H1 (cell line): ENCODE results near the gene SRXN1. TPM values are rescaled to one million over a fixed set of nuclear protein-coding genes. Genes with fewer than 3 reads are reported as not detected.

Experiments
- CTCF ChIA-PET: fragments of 300-600 bp; sonication (Branson Sonifier 250); formaldehyde crosslinking; loops from one replicate; lab custom pipeline; 2021; ENCODE audit not compliant: partially characterized antibody; lab: Charles Lee
- POLR2A ChIA-PET: fragments of 300-600 bp; sonication (Branson Sonifier 250); formaldehyde crosslinking; loops from one replicate; lab custom pipeline; 2021; ENCODE audit warnings: inconsistent platforms; ENCODE audit not compliant: partially characterized antibody; lab: Charles Lee
- DNase-seq, 2 experiments: peaks; one replicate each; pipeline versions ENCODE4 v3.0.0 to v3.0.0-alpha.2; 2010 to 2022; ENCODE audit warnings: low spot score in 2 of 2, low read depth in 1 of 2, mixed read lengths in 1 of 2
- FAIRE-seq: peaks from 2 replicates; lab custom pipeline; 2011; peaks lifted over from hg19 to GRCh38; lab: Jason Lieb, UNC
- H2AFZ ChIP-seq: 2 replicates; pipeline ENCODE4 v1.8.1; 2012; ENCODE audit warnings: low read length, inconsistent platforms
- H2AK5ac ChIP-seq: 2 replicates; pipeline ENCODE4 v1.6.1; 2013; ENCODE audit warnings: low read depth, low read length
- H2BK120ac ChIP-seq: replicated peaks from 2 replicates; pipeline ENCODE3; 2013; ENCODE audit warnings: low read depth, low read length, inconsistent platforms
- H2BK12ac ChIP-seq: 2 replicates; pipeline ENCODE4 v1.6.1; 2013; ENCODE audit warnings: low read depth, low read length
- H2BK15ac ChIP-seq: 2 replicates; pipeline ENCODE4 v1.6.1; 2013; ENCODE audit warnings: low read length
- H2BK20ac ChIP-seq: 2 replicates; pipeline ENCODE4 v1.6.1; 2013; ENCODE audit warnings: low read length
- H2BK5ac ChIP-seq: 2 replicates; pipeline ENCODE4 v1.6.1; 2013; ENCODE audit warnings: low read depth, low read length
- H3K14ac ChIP-seq: 2 replicates; pipeline ENCODE4 v1.6.1; 2013; ENCODE audit warnings: inconsistent platforms; ENCODE audit not compliant: insufficient read length
- H3K18ac ChIP-seq: 2 replicates; pipeline ENCODE4 v1.6.1; 2013; ENCODE audit warnings: low read length; ENCODE audit errors: extremely low read depth
- H3K23ac ChIP-seq: 2 replicates; pipeline ENCODE4 v1.6.1; 2013; ENCODE audit warnings: inconsistent platforms; ENCODE audit not compliant: insufficient read length
- H3K23me2 ChIP-seq: 2 replicates; pipeline ENCODE4 v1.6.1; 2013; ENCODE audit warnings: low read depth, low read length
- H3K27ac ChIP-seq: 2 replicates; pipeline ENCODE4 v1.6.1; 2011; ENCODE audit warnings: low read depth, low read length, inconsistent platforms
- H3K27me3 ChIP-seq, 4 experiments: replicated peaks in 1 of 4; 1 replicate in 1 of 4; 2 replicates in 3 of 4; pipeline versions ENCODE4 v1.6.1 to v1.8.1; 2011 to 2013; ENCODE audit warnings: low read length in 3 of 4, mild to moderate bottlenecking in 3 of 4, inconsistent platforms in 2 of 4, mixed read lengths in 2 of 4, moderate library complexity in 1 of 4; ENCODE audit not compliant: control insufficient read depth in 3 of 4, insufficient read depth in 3 of 4; ENCODE audit errors: extremely low read depth in 1 of 4
- H3K36me3 ChIP-seq, 4 experiments: 2 replicates each; pipeline versions ENCODE4 v1.6.1 to v1.8.1; 2011 to 2013; ENCODE audit warnings: mild to moderate bottlenecking in 4 of 4, low read length in 3 of 4, moderate library complexity in 2 of 4, control low read depth in 1 of 4, inconsistent platforms in 1 of 4; ENCODE audit not compliant: insufficient read depth in 4 of 4, control insufficient read depth in 2 of 4
- H3K4ac ChIP-seq: replicated peaks from 2 replicates; pipeline ENCODE3; 2013; ENCODE audit warnings: low read length, low read depth, mixed read lengths, inconsistent platforms; ENCODE audit not compliant: insufficient read length
- H3K4me1 ChIP-seq, 4 experiments: replicated peaks in 1 of 4; 1 replicate in 1 of 4; 2 replicates in 3 of 4; pipeline versions ENCODE4 v1.6.1 to v1.8.1; 2011 to 2013; ENCODE audit warnings: low read length in 3 of 4, inconsistent platforms in 2 of 4, mixed read lengths in 1 of 4; ENCODE audit not compliant: insufficient read depth in 4 of 4, control insufficient read depth in 3 of 4
- H3K4me2 ChIP-seq, 2 experiments: 2 replicates each; pipeline versions ENCODE4 v1.6.1 to v1.8.1; 2011 to 2013; ENCODE audit warnings: low read depth in 2 of 2, low read length in 2 of 2, control low read depth in 1 of 2, inconsistent platforms in 1 of 2, mild to moderate bottlenecking in 1 of 2; ENCODE audit not compliant: insufficient read depth in 1 of 2
- H3K4me3 ChIP-seq, 4 experiments: fragments of 200-600, 300-600 bp in 1 of 4; sonication (generic), shearing (Covaris generic), sonication (Bioruptor Twin) in 1 of 4; 2 replicates each; pipeline versions ENCODE4 v1.5.1 to v1.8.1; 2011 to 2016; ENCODE audit warnings: low read length in 4 of 4, low read depth in 3 of 4, control low read depth in 2 of 4, inconsistent platforms in 2 of 4, mild to moderate bottlenecking in 2 of 4, mixed read lengths in 1 of 4, moderate library complexity in 1 of 4; ENCODE audit not compliant: insufficient read depth in 2 of 4; ENCODE audit errors: extremely low read depth in 1 of 4
- H3K56ac ChIP-seq: replicated peaks from 2 replicates; pipeline ENCODE3; 2013; ENCODE audit warnings: low read depth, mild to moderate bottlenecking, mixed read lengths, low read length, inconsistent platforms; ENCODE audit not compliant: insufficient read length
- H3K79me1 ChIP-seq: 2 replicates; pipeline ENCODE4 v1.6.1; 2013; ENCODE audit warnings: low read depth, low read length, control low read depth
- H3K79me2 ChIP-seq, 2 experiments: 2 replicates each; pipeline versions ENCODE4 v1.6.1 to v1.8.1; 2012 to 2013; ENCODE audit warnings: low read length in 2 of 2, mild to moderate bottlenecking in 2 of 2, inconsistent platforms in 1 of 2; ENCODE audit not compliant: insufficient read depth in 2 of 2, control insufficient read depth in 1 of 2
- H3K9ac ChIP-seq, 4 experiments: replicated peaks in 1 of 4; 1 replicate in 1 of 4; 2 replicates in 3 of 4; pipeline versions ENCODE4 v1.6.1 to v1.8.1; 2011 to 2013; ENCODE audit warnings: low read depth in 3 of 4, low read length in 3 of 4, control low read depth in 2 of 4, mild to moderate bottlenecking in 2 of 4, moderate library complexity in 2 of 4, inconsistent platforms in 1 of 4; ENCODE audit errors: extremely low read depth in 1 of 4
- H3K9me3 ChIP-seq, 2 experiments: 2 replicates each; pipeline versions ENCODE4 v1.6.1 to v1.8.1; 2012 to 2013; ENCODE audit warnings: mild to moderate bottlenecking in 2 of 2, moderate library complexity in 2 of 2, control low read depth in 1 of 2, inconsistent platforms in 1 of 2, low read depth in 1 of 2, low read length in 1 of 2, mixed read lengths in 1 of 2; ENCODE audit not compliant: insufficient read depth in 2 of 2
- H4K20me1 ChIP-seq, 2 experiments: replicated peaks in 1 of 2; 2 replicates each; pipeline versions ENCODE3 to v1.8.1; 2011 to 2013; ENCODE audit warnings: inconsistent platforms in 2 of 2, low read length in 2 of 2, mild to moderate bottlenecking in 1 of 2; ENCODE audit not compliant: insufficient read depth in 2 of 2, control insufficient read depth in 1 of 2
- H4K5ac ChIP-seq: 2 replicates; pipeline ENCODE4 v1.6.1; 2013; ENCODE audit warnings: low read length, low read depth, mixed read lengths, inconsistent platforms; ENCODE audit not compliant: insufficient read length
- H4K8ac ChIP-seq: 2 replicates; pipeline ENCODE4 v1.8.0; 2013; ENCODE audit warnings: mild to moderate bottlenecking, moderate library complexity, low read length, inconsistent platforms; ENCODE audit not compliant: insufficient read depth; ENCODE audit errors: extremely low read depth
- H4K91ac ChIP-seq: replicated peaks from 2 replicates; pipeline ENCODE3; 2013; ENCODE audit warnings: low read length, mixed read lengths, inconsistent platforms; ENCODE audit not compliant: insufficient read length
- BACH1 ChIP-seq: IDR thresholded peaks from 2 replicates; pipeline ENCODE4 v1.6.1; 2012; ENCODE audit warnings: low read length, improper control_type of control experiment
- BRCA1 ChIP-seq: IDR thresholded peaks from 2 replicates; pipeline ENCODE4 v1.6.1; 2012; ENCODE audit warnings: low read depth, low read length, improper control_type of control experiment
- CHD1 ChIP-seq: IDR thresholded peaks from 2 replicates; pipeline ENCODE4 v1.6.1; 2012; ENCODE audit warnings: low read depth, low read length, improper control_type of control experiment
- GABPA ChIP-seq: IDR thresholded peaks from 2 replicates; pipeline ENCODE4 v1.6.1; 2011; ENCODE audit warnings: mild to moderate bottlenecking, low read length, moderate library complexity, borderline replicate concordance; ENCODE audit not compliant: insufficient read depth
- HDAC2 ChIP-seq, 2 experiments: fragments of 300-600 bp in 1 of 2; sonication (generic) in 1 of 2; IDR thresholded peaks; 2 replicates each; pipeline ENCODE4 v1.6.1; 2011 to 2012; ENCODE audit warnings: low read depth in 2 of 2, low read length in 2 of 2, mild to moderate bottlenecking in 2 of 2, moderate library complexity in 2 of 2, borderline replicate concordance in 1 of 2, inconsistent platforms in 1 of 2
- JUN ChIP-seq: IDR thresholded peaks from 2 replicates; pipeline ENCODE4 v1.6.1; 2011; ENCODE audit warnings: low read depth, mild to moderate bottlenecking, improper control_type of control experiment, low read length
- KDM1A ChIP-seq: fragments of 200-600, 300-600 bp; sonication (generic); IDR thresholded peaks from 2 replicates; pipeline ENCODE4 v1.7.1; 2016; ENCODE audit warnings: mild to moderate bottlenecking, low read length, borderline replicate concordance
- NANOG ChIP-seq: IDR thresholded peaks from 2 replicates; pipeline ENCODE4 v1.6.1; 2011; ENCODE audit warnings: low read length, low read depth, mild to moderate bottlenecking, inconsistent platforms; ENCODE audit not compliant: insufficient read depth, poor library complexity, severe bottlenecking
- NRF1 ChIP-seq: IDR thresholded peaks from 2 replicates; pipeline ENCODE4 v1.6.1; 2011; ENCODE audit warnings: mild to moderate bottlenecking, low read depth, low read length, improper control_type of control experiment
- POU5F1 ChIP-seq: IDR thresholded peaks from 2 replicates; pipeline ENCODE4 v1.6.1; 2011; ENCODE audit warnings: low read depth, mild to moderate bottlenecking, low read length, moderate library complexity
- SP2 ChIP-seq: IDR thresholded peaks from 2 replicates; pipeline ENCODE4 v1.6.1; 2012; ENCODE audit warnings: mild to moderate bottlenecking, low read length, inconsistent platforms
- ZNF274 ChIP-seq: IDR thresholded peaks from 2 replicates; pipeline ENCODE4 v1.7.0; 2012; ENCODE audit warnings: low read length, borderline replicate concordance; ENCODE audit errors: extremely low read depth
- WGBS, 2 experiments: shearing (Covaris generic) in 1 of 2; methylation state at CpG; one replicate each; pipeline versions ENCODE4 v1.1.6 to v1.1.7; 2013 to 2015; ENCODE audit warnings: low lambda C conversion rate in 2 of 2, mixed read lengths in 2 of 2, inconsistent platforms in 1 of 2, low coverage in 1 of 2, missing lambda C conversion rate in 1 of 2; ENCODE audit not compliant: insufficient replicate concordance in 2 of 2, insufficient coverage in 1 of 2, insufficient read length in 1 of 2; ENCODE audit errors: extremely low coverage in 1 of 2, missing lambda C conversion rate in 1 of 2; 5-methylcytosine and 5-hydroxymethylcytosine counted together
- polyA plus RNA-seq, 7 experiments: library from polyadenylated mRNA; depleted of rRNA in 3 of 7; stranded (reverse) in 5 of 7; unstranded in 2 of 7; fragments of >200 nt in 5 of 7; fragments of 200-250 nt in 2 of 7; gene quantifications; 1 replicate in 5 of 7; 2 replicates in 1 of 7; 4 replicates in 1 of 7; pipeline versions ENCODE4 v1.2.1 to v1.2.3, GENCODE V29; 2011 to 2013; ENCODE audit warnings: missing spikeins in 2 of 7, mixed read lengths in 2 of 7
- total RNA-seq: library from RNA; stranded (reverse); fragmentation: NEBNext Ultra II Directional; extraction: Animal tissue kit (Norgen Biotek cat#: 25700); gene quantifications from 2 replicates; pipeline ENCODE4 v1.2.1, GENCODE V29; 2021
- TF ChIP-seq, protein P1 (sequence below): IDR thresholded peaks from 2 replicates; pipeline ENCODE4 v1.6.1; 2011; ENCODE audit warnings: low read depth, mild to moderate bottlenecking, low read length; ENCODE audit not compliant: insufficient read depth

The SRXN1 gene
- total and polyA plus RNA-seq, 2 of the 8 experiments (the other 6 are each of a cell fraction or from before 2014, with no cell fraction given) = 12.2 to 15.8 TPM

- no peak overlapping the region; a peak in 1 of 4 replicates for H3K4me2 ChIP-seq
- H3K9me3 ChIP-seq = no peaks in the 10 kb centered on the region
- no peak overlapping the region for H3K18ac ChIP-seq
- no peak for TF ChIP-seq SP2
- no peak for TF ChIP-seq NRF1
- TF ChIP-seq CHD1 = no peak
- TF ChIP-seq KDM1A = no peak
- no peak for TF ChIP-seq HDAC2 (IDR thresholded peaks at IDR 0.05; ENCODE audit: borderline replicate concordance in 1 of 2, low read depth in 2 of 2, low read length in 2 of 2)
- no peak for TF ChIP-seq ZNF274
- no peak for TF ChIP-seq BRCA1
- no peak for TF ChIP-seq POU5F1
- no peak for TF ChIP-seq GABPA
- no peak for TF ChIP-seq JUN
- no peak for TF ChIP-seq NANOG
- no peak for TF ChIP-seq BACH1
- TF ChIP-seq, protein P1, sequence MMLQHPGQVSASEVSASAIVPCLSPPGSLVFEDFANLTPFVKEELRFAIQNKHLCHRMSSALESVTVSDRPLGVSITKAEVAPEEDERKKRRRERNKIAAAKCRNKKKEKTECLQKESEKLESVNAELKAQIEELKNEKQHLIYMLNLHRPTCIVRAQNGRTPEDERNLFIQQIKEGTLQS = no peak
- TF ChIP-seq, all 59 proteins: peak for 0
- no peaks in the 10 kb centered on the region for H3K79me2 ChIP-seq
- WGBS, 2 experiments = 77% methylated on average over 4 of the region's 4 CpGs; no CpG with 5 or more reads in 1 of the 2 experiments
- H3K4me1 ChIP-seq = peaks cover 0 to 12% (median 7%) of the 10 kb centered on the region in 4 experiments; a peak in 4 of 7 replicates
- no peak overlapping the region for H3K27ac ChIP-seq
- H3K14ac ChIP-seq = no peak overlapping the region
- H2BK15ac ChIP-seq = no peak overlapping the region
- no peaks in the 10 kb centered on the region for H3K36me3 ChIP-seq
- no peak overlapping the region for H2BK5ac ChIP-seq
- no peak overlapping the region for H3K9ac ChIP-seq
- no peak overlapping the region for H3K56ac ChIP-seq
- no peak for FAIRE-seq
- no peaks in the 10 kb centered on the region for H4K20me1 ChIP-seq
- ChIA-PET POLR2A (no interaction called here), CTCF (interaction anchor here (0.7 to 14.1 kb wide), 4 partner anchors 11 to 55 kb away, joined by 3 to 116 read pairs (median 6); no protein-coding TSS in a partner anchor)
- no peak overlapping the region for H3K23ac ChIP-seq
- no peak for DNase-seq
- no peak overlapping the region for H2BK12ac ChIP-seq
- H2BK20ac ChIP-seq = no peak overlapping the region
- H4K8ac ChIP-seq = no peak overlapping the region
- no peak overlapping the region for H4K5ac ChIP-seq
- H3K23me2 ChIP-seq = no peaks in the 10 kb centered on the region
- H4K91ac ChIP-seq = no peak overlapping the region
- no peak overlapping the region for H2AK5ac ChIP-seq
- H2AFZ ChIP-seq = no peak overlapping the region
- no peak overlapping the region for H3K4ac ChIP-seq
- no peaks in the 10 kb centered on the region for H3K27me3 ChIP-seq
- no peaks in the 10 kb centered on the region for H3K79me1 ChIP-seq
- no peak overlapping the region for H3K4me3 ChIP-seq
- H2BK120ac ChIP-seq = no peak overlapping the region
These were observed 31.8 kb upstream of the SRXN1 start for GRCh38 chr20:684676-685319.
